PC-3 (cell line): Measurements from ENCODE around the gene ELK1. TPM values are rescaled to one million over a fixed set of nuclear protein-coding genes. Genes with fewer than 3 reads are reported as not detected.

Experiments used
- ATAC-seq: fragments of 200-7000 bp; cut with Tn5 transposase; 2 replicates; pipeline ENCODE4 v1.9.1; 2020; ENCODE audit warnings: mild to moderate bottlenecking, moderate library complexity
- BruUV-seq: library from RNA; stranded (reverse); fragments of 400-500 nt; replicated peaks from 2 replicates; lab custom pipeline; 2021; lab: Mats Ljungman, UMichigan
- CTCF ChIA-PET: fragments of 300-600 bp; sonication (Branson Sonifier 250); formaldehyde crosslinking; loops from one replicate; lab custom pipeline; 2022; ENCODE audit warnings: antibody characterized with exemption; lab: Charles Lee
- POLR2A ChIA-PET: fragments of 300-600 bp; sonication (Branson Sonifier 250); formaldehyde crosslinking; loops from one replicate; lab custom pipeline; 2022; ENCODE audit warnings: antibody characterized with exemption; ENCODE audit not compliant: unreplicated experiment; lab: Charles Lee
- DNase-seq: peaks from one replicate; pipeline ENCODE4 v3.0.0-alpha.2; 2015
- H2AFZ ChIP-seq: fragments of 300-600 bp; sonication (generic); 2 replicates; pipeline ENCODE4 v1.6.0; 2016; ENCODE audit warnings: antibody characterized with exemption, low read length
- H3F3A ChIP-seq: fragments of 300-600 bp; sonication (generic); one replicate; pipeline ENCODE4 v1.6.0; 2017; ENCODE audit warnings: antibody characterized with exemption, low read length, control low read depth, mild to moderate bottlenecking; ENCODE audit not compliant: unreplicated experiment
- H3K27ac ChIP-seq: fragments of 300-600 bp; sonication (generic); 2 replicates; pipeline ENCODE4 v1.5.1; 2016; ENCODE audit warnings: mild to moderate bottlenecking, low read length
- H3K27me3 ChIP-seq: fragments of 300-600 bp; sonication (generic); 2 replicates; pipeline ENCODE4 v1.6.1; 2016; ENCODE audit warnings: low read length, mixed read lengths
- H3K36me3 ChIP-seq: fragments of 300-600 bp; sonication (generic); 2 replicates; pipeline ENCODE4 v1.6.1; 2016; ENCODE audit warnings: low read depth, mixed run types, low read length, mixed read lengths
- H3K4me1 ChIP-seq: fragments of 300-600 bp; sonication (generic); 2 replicates; pipeline ENCODE4 v1.5.1; 2016; ENCODE audit warnings: low read length; ENCODE audit not compliant: insufficient read depth
- H3K4me2 ChIP-seq: fragments of 300-600 bp; sonication (generic); 2 replicates; pipeline ENCODE4 v1.6.0; 2016; ENCODE audit warnings: low read length
- H3K4me3 ChIP-seq: fragments of 300-600 bp; sonication (generic); 2 replicates; pipeline ENCODE4 v1.5.1; 2016; ENCODE audit warnings: mild to moderate bottlenecking, low read length, mixed read lengths
- H3K79me2 ChIP-seq: fragments of 300-600 bp; sonication (generic); 2 replicates; pipeline ENCODE4 v1.6.1; 2017; ENCODE audit warnings: low read length, mixed read lengths
- H3K9ac ChIP-seq: fragments of 300-600 bp; sonication (generic); 2 replicates; pipeline ENCODE4 v1.6.0; 2016; ENCODE audit warnings: mild to moderate bottlenecking, low read length
- H3K9me2 ChIP-seq: fragments of 300-600 bp; sonication (generic); replicated peaks from 2 replicates; pipeline ENCODE4 v1.6.1; 2016; ENCODE audit warnings: mixed run types, low read length, mixed read lengths
- H3K9me3 ChIP-seq: fragments of 300-600 bp; sonication (generic); 2 replicates; pipeline ENCODE4 v1.6.1; 2016; ENCODE audit warnings: low read length, mixed read lengths
- H4K20me1 ChIP-seq: fragments of 300-600 bp; sonication (generic); 2 replicates; pipeline ENCODE4 v1.6.1; 2016; ENCODE audit warnings: low read length, mixed read lengths
- EZH2 ChIP-seq: fragments of 300-600 bp; sonication (generic); IDR thresholded peaks from one replicate; pipeline ENCODE4 v1.6.1; 2017; ENCODE audit warnings: antibody characterized with exemption, mild to moderate bottlenecking, low read length; ENCODE audit not compliant: unreplicated experiment
- EZH2phosphoT487 ChIP-seq: fragments of 300-600 bp; sonication (generic); IDR thresholded peaks from 2 replicates; pipeline ENCODE4 v1.6.1; 2018; ENCODE audit warnings: mild to moderate bottlenecking, antibody characterized with exemption, low read length, borderline replicate concordance
- intact Hi-C: fragments of 100-400 bp; cut with micrococcal nuclease; formaldehyde crosslinking; loops from 2 replicates; pipeline ENCODE4 v1.9.0; 2023
- total RNA-seq: library from RNA; depleted of rRNA; stranded (reverse); fragments of >200 nt; gene quantifications from 2 replicates; pipeline ENCODE4 v1.2.3, GENCODE V29; 2014
- TF ChIP-seq, protein P1 (sequence below): fragments of 300-600 bp; sonication (generic); conservative IDR thresholded peaks from 2 replicates; pipeline ENCODE4 v1.5.1; 2017; ENCODE audit warnings: antibody characterized with exemption, low read depth, mild to moderate bottlenecking, low read length

Gene ELK1
- total RNA-seq, 1 experiment from 2014 or later, result 59.0 TPM

GRCh38 chrX:47690175-47690574, 39.8 kb upstream of the ELK1 start:
- no peak overlapping the region for H3K27ac ChIP-seq
- H3K36me3 ChIP-seq, result no peaks in the 10 kb centered on the region
- no peaks in the 10 kb centered on the region for H3K9me2 ChIP-seq
- no peak overlapping the region for H3K4me3 ChIP-seq
- ATAC-seq, result no peak
- intact Hi-C loops, result no loop called here
- H3K4me2 ChIP-seq, result no peak overlapping the region
- H3K9me3 ChIP-seq, result no peaks in the 10 kb centered on the region
- no TSS peak for BruUV-seq
- TF ChIP-seq, protein P1, sequence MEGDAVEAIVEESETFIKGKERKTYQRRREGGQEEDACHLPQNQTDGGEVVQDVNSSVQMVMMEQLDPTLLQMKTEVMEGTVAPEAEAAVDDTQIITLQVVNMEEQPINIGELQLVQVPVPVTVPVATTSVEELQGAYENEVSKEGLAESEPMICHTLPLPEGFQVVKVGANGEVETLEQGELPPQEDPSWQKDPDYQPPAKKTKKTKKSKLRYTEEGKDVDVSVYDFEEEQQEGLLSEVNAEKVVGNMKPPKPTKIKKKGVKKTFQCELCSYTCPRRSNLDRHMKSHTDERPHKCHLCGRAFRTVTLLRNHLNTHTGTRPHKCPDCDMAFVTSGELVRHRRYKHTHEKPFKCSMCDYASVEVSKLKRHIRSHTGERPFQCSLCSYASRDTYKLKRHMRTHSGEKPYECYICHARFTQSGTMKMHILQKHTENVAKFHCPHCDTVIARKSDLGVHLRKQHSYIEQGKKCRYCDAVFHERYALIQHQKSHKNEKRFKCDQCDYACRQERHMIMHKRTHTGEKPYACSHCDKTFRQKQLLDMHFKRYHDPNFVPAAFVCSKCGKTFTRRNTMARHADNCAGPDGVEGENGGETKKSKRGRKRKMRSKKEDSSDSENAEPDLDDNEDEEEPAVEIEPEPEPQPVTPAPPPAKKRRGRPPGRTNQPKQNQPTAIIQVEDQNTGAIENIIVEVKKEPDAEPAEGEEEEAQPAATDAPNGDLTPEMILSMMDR, result no peak
- TF ChIP-seq EZH2 (no peak), EZH2phosphoT487 (no peak)
- H3F3A ChIP-seq, result no peaks in the 10 kb centered on the region
- DNase-seq, result no peak
- CTCF ChIA-PET, result interaction anchor here (0.7 kb wide), 1 partner anchor 134 kb away, joined by 3 read pairs; no protein-coding TSS in a partner anchor
- H4K20me1 ChIP-seq, result no peaks in the 10 kb centered on the region
- POLR2A ChIA-PET, result no interaction called here
- H3K9ac ChIP-seq, result no peak overlapping the region
- H3K27me3 ChIP-seq, result no peaks in the 10 kb centered on the region
- H3K79me2 ChIP-seq, result no peaks in the 10 kb centered on the region
- H2AFZ ChIP-seq, result no peak overlapping the region
- peaks cover 9% of the 10 kb centered on the region for H3K4me1 ChIP-seq

- Histone ChIP-seq H3K4me3 (no peak overlapping the region), H3F3A (no peaks in the 10 kb centered on the region), H2AFZ (no peak overlapping the region), H3K9me3 (no peaks in the 10 kb centered on the region), H3K9me2 (no peaks in the 10 kb centered on the region), H3K4me1 (peaks cover 9% of the 10 kb centered on the region), H3K27me3 (no peaks in the 10 kb centered on the region), H3K79me2 (no peaks in the 10 kb centered on the region), H4K20me1 (no peaks in the 10 kb centered on the region), H3K36me3 (no peaks in the 10 kb centered on the region), H3K27ac (no peak overlapping the region), H3K9ac (no peak overlapping the region), H3K4me2 (no peak overlapping the region)
- CTCF ChIA-PET, result interaction anchor here (0.6 kb wide), 1 partner anchor 961 kb away, joined by 10 read pairs; no protein-coding TSS in a partner anchor
- intact Hi-C loops, result no loop called here
- TF ChIP-seq EZH2phosphoT487, result no peak
- TF ChIP-seq, protein P1, result no peak
- TF ChIP-seq EZH2, result no peak
- POLR2A ChIA-PET, result no interaction called here
- ATAC-seq (peak; percentile 86), DNase-seq (peak; percentile 72)
- no TSS peak for BruUV-seq
These were observed 36.9 kb upstream of the ELK1 start for GRCh38 chrX:47687263-47687662.

DNA sequence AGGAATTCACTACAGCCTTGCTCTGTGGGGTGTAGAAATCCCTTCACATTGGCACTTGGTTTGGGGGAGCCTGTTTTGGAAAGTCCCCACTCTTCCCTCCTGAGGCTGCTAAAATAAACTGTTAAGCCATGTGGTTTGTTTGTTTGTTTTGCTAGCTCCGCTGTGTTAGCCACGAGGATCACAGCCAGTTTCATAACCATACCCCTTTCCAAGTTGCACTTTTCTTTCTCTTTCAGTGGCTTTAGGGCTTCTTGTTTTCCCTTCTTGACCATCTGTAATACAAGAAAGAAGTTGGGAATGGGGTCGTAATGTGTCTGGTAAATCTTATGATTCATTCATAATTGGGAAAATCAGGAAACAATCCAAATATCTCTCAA, 33.5 kb upstream of the ELK1 start:
- H3K9me2 ChIP-seq, result no peaks in the 10 kb centered on the region
- CTCF ChIA-PET, result no interaction called here
- peaks cover 9% of the 10 kb centered on the region for H3K4me1 ChIP-seq
- no peaks in the 10 kb centered on the region for H3K79me2 ChIP-seq
- no peak overlapping the region for H2AFZ ChIP-seq
- DNase-seq (no peak), ATAC-seq (no peak)
- no peaks in the 10 kb centered on the region for H3K36me3 ChIP-seq
- no peak overlapping the region for H3K4me2 ChIP-seq
- POLR2A ChIA-PET, result no interaction called here
- TF ChIP-seq, protein P1, result no peak
- no peak overlapping the region for H3K27ac ChIP-seq
- no peak overlapping the region for H3K4me3 ChIP-seq
- H3K9me3 ChIP-seq, result no peaks in the 10 kb centered on the region
- H3K9ac ChIP-seq, result no peak overlapping the region
- BruUV-seq, result no TSS peak
- intact Hi-C loops, result no loop called here
- no peaks in the 10 kb centered on the region for H3F3A ChIP-seq
- H4K20me1 ChIP-seq, result no peaks in the 10 kb centered on the region
- H3K27me3 ChIP-seq, result no peaks in the 10 kb centered on the region
